Endothelial cell of umbilical vein (primary cell): ENCODE data around the gene ABHD4. TPM values are rescaled to one million over a fixed set of nuclear protein-coding genes. Genes with fewer than 3 reads are reported as not detected.
"Not testable (repeated sequence)": the region's sequence is repeated elsewhere in the genome, so short reads cannot be mapped to it uniquely, and the experiment has no call there.

ENCODE experiments used
- BruUV-seq: library from RNA; stranded (reverse); fragments of 400-500 nt; replicated peaks from 2 replicates; lab custom pipeline; 2021; lab: Mats Ljungman, UMichigan
- CTCF ChIA-PET: fragments of 300-600, 350-600 bp; sonication (Branson Sonifier 250); formaldehyde crosslinking; loops from one replicate; lab custom pipeline; 2021; ENCODE audit warnings: antibody characterized with exemption, inconsistent platforms; lab: Charles Lee
- POLR2A ChIA-PET: fragments of 300-600, 350-600 bp; sonication (Branson Sonifier 250); formaldehyde crosslinking; loops from one replicate; lab custom pipeline; 2021; ENCODE audit warnings: antibody characterized with exemption, inconsistent platforms; lab: Charles Lee
- DNase-seq: peaks from one replicate; pipeline ENCODE4 v3.0.0-alpha.2; 2011; ENCODE audit warnings: low read depth, low spot score
- FAIRE-seq: peaks from 2 replicates; lab custom pipeline; 2011; peaks lifted over from hg19 to GRCh38; lab: Jason Lieb, UNC
- H2AFZ ChIP-seq: 2 replicates; pipeline ENCODE4 v1.6.0; 2012; ENCODE audit warnings: low read depth, low read length, control low read depth, inconsistent platforms
- H3K27ac ChIP-seq: 2 replicates; pipeline ENCODE4 v1.5.1; 2011; ENCODE audit warnings: low read depth, mild to moderate bottlenecking, control low read depth, low read length, moderate library complexity; ENCODE audit not compliant: insufficient read depth
- H3K27me3 ChIP-seq, 2 experiments: 2 replicates each; pipeline versions ENCODE4 v1.6.0 to v1.6.1; 2011; ENCODE audit warnings: low read length in 2 of 2, mixed read lengths in 1 of 2; ENCODE audit not compliant: control insufficient read depth in 2 of 2, insufficient read depth in 2 of 2
- H3K36me3 ChIP-seq, 2 experiments: 2 replicates in 1 of 2; 3 replicates in 1 of 2; pipeline ENCODE4 v1.5.1; 2011; ENCODE audit warnings: low read length in 2 of 2, mild to moderate bottlenecking in 1 of 2, moderate library complexity in 1 of 2; ENCODE audit not compliant: control insufficient read depth in 2 of 2, insufficient read depth in 2 of 2; ENCODE audit errors: extremely low read depth in 1 of 2
- H3K4me1 ChIP-seq: 3 replicates; pipeline ENCODE4 v1.5.1; 2011; ENCODE audit warnings: mild to moderate bottlenecking, low read length; ENCODE audit not compliant: control insufficient read depth, insufficient read depth; ENCODE audit errors: extremely low read depth
- H3K4me2 ChIP-seq: 2 replicates; pipeline ENCODE4 v1.6.1; 2011; ENCODE audit warnings: low read length, control low read depth, mixed read lengths; ENCODE audit not compliant: insufficient read depth
- H3K4me3 ChIP-seq, 3 experiments: fragments of 200-600 bp in 1 of 3; sonication (generic), shearing (Covaris generic) in 1 of 3; replicated peaks in 1 of 3; 2 replicates each; pipeline ENCODE4 v1.5.1; 2011 to 2016; ENCODE audit warnings: control low read depth in 3 of 3, low read length in 3 of 3, mild to moderate bottlenecking in 2 of 3, inconsistent platforms in 1 of 3, low read depth in 1 of 3, moderate library complexity in 1 of 3; ENCODE audit not compliant: insufficient read depth in 1 of 3
- H3K79me2 ChIP-seq: 2 replicates; pipeline ENCODE4 v1.6.0; 2012; ENCODE audit warnings: low read length, inconsistent platforms; ENCODE audit not compliant: control insufficient read depth, insufficient read depth
- H3K9ac ChIP-seq: replicated peaks from 2 replicates; pipeline ENCODE3; 2011; ENCODE audit warnings: low read length, control low read depth; ENCODE audit not compliant: insufficient read depth; ENCODE audit errors: extremely low read depth
- H3K9me1 ChIP-seq: replicated peaks from 3 replicates; pipeline ENCODE4 v1.6.0; 2011; ENCODE audit warnings: mild to moderate bottlenecking, low read length; ENCODE audit not compliant: control insufficient read depth, insufficient read depth; ENCODE audit errors: extremely low read depth
- H3K9me3 ChIP-seq: replicated peaks from 2 replicates; pipeline ENCODE4 v1.5.1; 2012; ENCODE audit warnings: low read length, inconsistent platforms; ENCODE audit not compliant: control insufficient read depth, insufficient read depth
- H4K20me1 ChIP-seq: replicated peaks from 2 replicates; pipeline ENCODE3; 2011; ENCODE audit warnings: mild to moderate bottlenecking, low read length; ENCODE audit not compliant: control insufficient read depth, insufficient read depth; ENCODE audit errors: extremely low read depth
- EZH2 ChIP-seq: IDR thresholded peaks from 2 replicates; pipeline ENCODE4 v1.6.1; 2012; ENCODE audit warnings: borderline replicate concordance, low read depth, mild to moderate bottlenecking, moderate library complexity, low read length, inconsistent platforms; ENCODE audit not compliant: severe bottlenecking
- FOS ChIP-seq: IDR thresholded peaks from 2 replicates; pipeline ENCODE4 v1.6.1; 2011; ENCODE audit warnings: mild to moderate bottlenecking, low read length, moderate library complexity, borderline replicate concordance; ENCODE audit not compliant: insufficient read depth
- GATA2 ChIP-seq: IDR thresholded peaks from 2 replicates; pipeline ENCODE4 v1.7.0; 2011; ENCODE audit warnings: low read depth, mild to moderate bottlenecking, moderate library complexity, mixed read lengths, low read length; ENCODE audit not compliant: insufficient read length, insufficient read depth
- JUN ChIP-seq: IDR thresholded peaks from 2 replicates; pipeline ENCODE4 v1.6.1; 2011; ENCODE audit warnings: borderline replicate concordance, low read depth; ENCODE audit not compliant: insufficient read length, insufficient read depth
- MYC ChIP-seq: IDR thresholded peaks from one replicate; pipeline ENCODE4 v1.6.1; 2011; ENCODE audit warnings: mild to moderate bottlenecking, low read depth, low read length
- POLR2A ChIP-seq: IDR thresholded peaks from 2 replicates; pipeline ENCODE4 v1.6.1; 2012; ENCODE audit warnings: low read depth, mild to moderate bottlenecking, control low read depth, low read length
- POLR2AphosphoS5 ChIP-seq: IDR thresholded peaks from 2 replicates; pipeline ENCODE4 v1.6.1; 2012; ENCODE audit warnings: low read depth, mild to moderate bottlenecking, control low read depth, low read length, moderate library complexity; ENCODE audit not compliant: insufficient read depth
- dilution Hi-C: fragments of 300-500 bp; cut with MboI; formaldehyde crosslinking; loops from one replicate; pipeline ENCODE4 v1.15.0; 2019; ENCODE audit warnings: low sequenced_read_pairs; ENCODE audit not compliant: extremely low pct_ligation_motif_present
- intact Hi-C: fragments of 100-400 bp; cut with micrococcal nuclease; formaldehyde crosslinking; loops from one replicate; pipeline ENCODE4 v1.10.0; 2022
- polyA plus RNA-seq, 4 experiments: library from polyadenylated mRNA; depleted of rRNA in 3 of 4; stranded (reverse) in 3 of 4; unstranded in 1 of 4; fragments of >200 nt; gene quantifications; 2 replicates each; pipeline versions ENCODE4 v1.2.1 to v1.2.3, GENCODE V29; 2011 to 2012; ENCODE audit warnings: missing spikeins in 1 of 4
- total RNA-seq: library from RNA; stranded (reverse); gene quantifications from 2 replicates; pipeline ENCODE4 v1.2.3, GENCODE V29; 2021
- TF ChIP-seq, protein P1 (sequence below): IDR thresholded peaks from 2 replicates; pipeline ENCODE4 v1.6.1; 2011; ENCODE audit not compliant: insufficient read depth, insufficient read length
- TF ChIP-seq, protein P2 (sequence below), 2 donors: IDR thresholded peaks; 1 replicate in 1 of 2; 2 replicates in 1 of 2; pipeline ENCODE4 v1.5.1; 2011; ENCODE audit warnings: low read length in 2 of 2, mild to moderate bottlenecking in 2 of 2, moderate library complexity in 2 of 2, control low read depth in 1 of 2, inconsistent platforms in 1 of 2, low read depth in 1 of 2; ENCODE audit not compliant: insufficient read depth in 1 of 2; ENCODE audit errors: extremely low read depth in 1 of 2

The ABHD4 gene
- total and polyA plus RNA-seq, 2 donors (not counting 3 experiments of a cell fraction or from before 2014, with no cell fraction given): 34.8 to 45.5 TPM

DNA sequence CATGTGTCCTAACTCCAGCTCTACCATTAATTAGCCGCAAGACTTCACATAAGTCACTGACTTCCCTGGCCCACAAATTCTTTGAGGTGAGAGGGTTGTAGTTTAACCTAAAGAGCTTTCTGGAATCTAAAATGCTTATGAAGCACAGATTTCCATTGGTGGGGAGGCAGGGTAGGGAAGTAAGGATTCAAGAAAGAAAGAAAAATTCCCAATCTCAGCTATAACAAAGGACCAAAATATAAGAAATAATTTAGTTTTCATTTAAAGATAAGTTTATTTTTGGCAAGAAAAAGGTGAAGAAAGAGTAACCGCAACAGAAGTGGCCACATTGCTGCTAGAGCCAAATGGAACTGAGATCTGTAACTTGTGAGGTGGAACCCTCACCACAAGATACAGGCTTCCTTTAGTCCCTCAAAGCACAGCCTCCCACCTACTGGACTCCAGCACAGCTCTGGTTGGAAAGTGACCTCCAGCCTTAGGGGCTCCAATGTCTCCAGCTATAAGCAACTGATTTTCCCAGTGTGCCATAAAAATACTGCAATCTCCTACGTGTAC, 32.6 kb upstream of the ABHD4 start:
- H3K36me3 ChIP-seq: peaks cover 12 to 17% of the 10 kb centered on the region in 2 experiments
- no peak for FAIRE-seq
- H2AFZ ChIP-seq: no peak overlapping the region
- H3K79me2 ChIP-seq: peaks cover 39% of the 10 kb centered on the region
- DNase-seq: no peak
- TF ChIP-seq POLR2A (no peak), GATA2 (no peak), POLR2AphosphoS5 (no peak), FOS (no peak), EZH2 (no peak), MYC (no peak), JUN (no peak)
- TF ChIP-seq, protein P1, sequence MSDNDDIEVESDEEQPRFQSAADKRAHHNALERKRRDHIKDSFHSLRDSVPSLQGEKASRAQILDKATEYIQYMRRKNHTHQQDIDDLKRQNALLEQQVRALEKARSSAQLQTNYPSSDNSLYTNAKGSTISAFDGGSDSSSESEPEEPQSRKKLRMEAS: no peak
- TF ChIP-seq, protein P2, sequence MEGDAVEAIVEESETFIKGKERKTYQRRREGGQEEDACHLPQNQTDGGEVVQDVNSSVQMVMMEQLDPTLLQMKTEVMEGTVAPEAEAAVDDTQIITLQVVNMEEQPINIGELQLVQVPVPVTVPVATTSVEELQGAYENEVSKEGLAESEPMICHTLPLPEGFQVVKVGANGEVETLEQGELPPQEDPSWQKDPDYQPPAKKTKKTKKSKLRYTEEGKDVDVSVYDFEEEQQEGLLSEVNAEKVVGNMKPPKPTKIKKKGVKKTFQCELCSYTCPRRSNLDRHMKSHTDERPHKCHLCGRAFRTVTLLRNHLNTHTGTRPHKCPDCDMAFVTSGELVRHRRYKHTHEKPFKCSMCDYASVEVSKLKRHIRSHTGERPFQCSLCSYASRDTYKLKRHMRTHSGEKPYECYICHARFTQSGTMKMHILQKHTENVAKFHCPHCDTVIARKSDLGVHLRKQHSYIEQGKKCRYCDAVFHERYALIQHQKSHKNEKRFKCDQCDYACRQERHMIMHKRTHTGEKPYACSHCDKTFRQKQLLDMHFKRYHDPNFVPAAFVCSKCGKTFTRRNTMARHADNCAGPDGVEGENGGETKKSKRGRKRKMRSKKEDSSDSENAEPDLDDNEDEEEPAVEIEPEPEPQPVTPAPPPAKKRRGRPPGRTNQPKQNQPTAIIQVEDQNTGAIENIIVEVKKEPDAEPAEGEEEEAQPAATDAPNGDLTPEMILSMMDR (IDR thresholded peaks at IDR 0.05; ENCODE audit: extremely low read depth in 1 of 2, insufficient read depth in 1 of 2, low read depth in 1 of 2, low read length in 2 of 2): no peak
- no peaks in the 10 kb centered on the region for H3K27me3 ChIP-seq
- no peaks in the 10 kb centered on the region for H3K9me1 ChIP-seq
- H3K9me3 ChIP-seq: no peaks in the 10 kb centered on the region
- ChIA-PET POLR2A (no interaction called here), CTCF (interaction anchor here (1.1 to 3.1 kb wide), 3 partner anchors 25 to 88 kb away, joined by 3 to 19 read pairs (median 6); partner anchors contain the start of gene DAD1)
- no peak overlapping the region for H3K4me2 ChIP-seq
- no peak overlapping the region for H3K9ac ChIP-seq
- no peak overlapping the region for H3K4me3 ChIP-seq
- dilution Hi-C loops (no loop called here), intact Hi-C loops (no loop called here)
- H3K27ac ChIP-seq: no peak overlapping the region
- no peaks in the 10 kb centered on the region for H4K20me1 ChIP-seq
- BruUV-seq: no TSS peak
- peaks cover 25% of the 10 kb centered on the region for H3K4me1 ChIP-seq

DNA sequence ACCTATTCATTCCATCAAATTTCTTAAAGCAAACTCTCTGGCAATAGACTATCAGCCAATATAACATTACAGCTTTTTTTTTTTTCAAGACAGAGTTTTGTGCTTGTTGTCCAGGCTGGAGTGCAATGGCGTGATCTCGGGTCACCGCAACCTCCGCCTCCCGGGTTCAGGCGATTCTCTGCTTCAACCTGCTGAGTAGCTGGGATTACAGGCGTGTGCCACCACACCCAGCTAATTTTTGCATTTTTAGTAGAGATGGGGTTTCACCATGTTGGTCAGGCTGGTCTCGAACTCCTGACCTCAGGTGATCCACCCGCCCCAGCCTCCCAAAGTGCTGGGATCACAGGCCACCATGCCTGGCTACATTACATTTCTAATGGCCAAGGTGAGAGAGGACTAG, 31.8 kb upstream of the ABHD4 start:
- intact Hi-C loops, H3K9ac ChIP-seq, H3K4me2 ChIP-seq, H3K27ac ChIP-seq, H4K20me1 ChIP-seq, H3K9me1 ChIP-seq, POLR2A ChIA-PET, BruUV-seq, H3K4me3 ChIP-seq, DNase-seq, H2AFZ ChIP-seq, H3K27me3 ChIP-seq, H3K9me3 ChIP-seq, dilution Hi-C loops: not testable (repeated sequence)
- peaks cover 12 to 17% of the 10 kb centered on the region in 2 experiments for H3K36me3 ChIP-seq
- CTCF ChIA-PET: interaction anchor here (1.0 to 3.1 kb wide), 9 partner anchors 10 to 285 kb away, joined by 3 to 23 read pairs (median 6); partner anchors contain the start of gene DAD1
- FAIRE-seq: peak; percentile 49
- peaks cover 39% of the 10 kb centered on the region for H3K79me2 ChIP-seq
- H3K4me1 ChIP-seq: peaks cover 21% of the 10 kb centered on the region
